ENCODE data around the gene KCNH1.
"Not testable (repeated sequence)": the region's sequence is repeated elsewhere in the genome, so short reads cannot be mapped to it uniquely, and the experiment has no call there.

The KCNH1 gene

DNA sequence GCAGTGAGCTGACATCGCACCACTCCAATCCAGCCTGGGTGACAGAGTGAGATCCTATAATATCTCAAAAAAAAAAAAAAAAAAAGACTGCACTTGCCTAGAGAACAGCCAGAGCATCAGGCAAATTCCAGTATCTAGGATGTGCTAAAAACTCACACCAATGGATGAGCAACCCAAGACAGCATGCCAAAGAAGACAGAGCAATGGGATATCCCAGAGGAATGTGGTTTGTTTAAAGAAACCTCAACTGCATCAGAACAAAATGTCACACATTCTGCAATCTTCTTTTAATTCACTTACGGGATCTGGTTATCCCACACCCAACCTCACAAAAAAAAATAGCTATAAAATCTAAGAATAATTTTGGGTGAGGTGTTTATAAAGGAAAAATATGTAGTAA lies 7.3 kb downstream of the KCNH1 start:
- Mint-ChIP-seq H3K27ac (no peak overlapping the region), H3K36me3 (ENCODE audit: low read depth) (no peaks in the 10 kb centered on the region), H3K27me3 (peaks cover 15% of the 10 kb centered on the region), H3K4me3 (no peak overlapping the region), H3K9me3 (no peaks in the 10 kb centered on the region), H3K4me1 (no peaks in the 10 kb centered on the region)
- no peak for ATAC-seq
- no peak for DNase-seq

DNA sequence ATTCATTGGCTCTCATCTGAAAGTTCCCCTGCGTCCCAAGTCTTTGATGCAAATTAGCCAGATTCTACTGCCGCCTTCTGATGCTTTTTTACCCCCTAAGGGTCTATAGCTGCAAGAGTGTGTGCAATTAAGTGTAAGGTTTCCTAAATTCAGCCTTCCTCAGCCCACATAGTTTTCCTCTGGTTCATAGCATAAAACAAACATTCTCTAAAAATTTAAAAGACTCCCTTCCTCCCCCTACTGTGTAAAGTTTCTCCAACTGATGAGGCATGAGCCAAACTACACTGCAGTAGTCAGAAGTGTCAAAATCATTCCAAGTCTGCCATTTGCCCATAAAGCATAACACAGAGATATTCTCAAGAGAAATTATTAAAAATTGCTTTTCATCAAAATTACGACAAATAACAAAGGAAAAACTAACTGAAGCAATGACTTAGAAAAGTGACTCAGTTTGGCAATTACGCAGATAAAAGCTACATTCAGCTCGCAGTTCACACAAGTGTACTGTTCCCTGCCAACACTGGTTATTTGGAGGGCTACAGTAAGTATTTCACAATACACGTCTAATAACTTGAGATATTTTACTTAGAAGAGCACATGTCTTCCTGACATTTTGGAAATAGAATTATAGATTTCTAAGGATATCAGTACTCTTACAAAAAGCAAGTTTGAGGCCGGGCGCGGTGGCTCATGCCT lies 15.4 kb downstream of the KCNH1 start:
- H3K36me3 Mint-ChIP-seq (ENCODE audit: low read depth), result no peaks in the 10 kb centered on the region
- peaks cover 20% of the 10 kb centered on the region for H3K27me3 Mint-ChIP-seq
- DNase-seq (no peak), ATAC-seq (no peak)
- H3K27ac Mint-ChIP-seq, result no peak overlapping the region
- H3K4me3 Mint-ChIP-seq, result no peak overlapping the region
- no peaks in the 10 kb centered on the region for H3K4me1 Mint-ChIP-seq
- no peaks in the 10 kb centered on the region for H3K9me3 Mint-ChIP-seq

DNA sequence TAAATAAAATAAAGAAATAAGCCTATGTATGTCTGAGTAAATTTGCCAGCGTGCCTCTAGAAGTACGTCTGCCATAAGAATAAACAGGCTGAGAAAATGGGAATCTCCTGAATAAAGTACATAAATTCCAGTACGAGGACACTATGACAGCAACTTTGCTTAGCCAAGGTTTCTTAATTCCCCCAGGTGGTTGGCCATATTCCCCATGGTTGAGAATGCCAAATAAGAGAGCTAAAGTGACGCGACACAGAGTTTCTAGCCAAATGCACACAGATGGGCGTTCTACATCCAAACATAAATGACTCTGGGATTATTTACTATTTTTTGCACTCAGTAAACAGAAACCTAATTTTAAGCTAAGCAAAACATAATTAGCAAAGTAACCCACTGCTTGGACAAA lies 19.5 kb downstream of the KCNH1 start:
- peaks cover 5% of the 10 kb centered on the region for H3K9me3 Mint-ChIP-seq
- H3K4me1 Mint-ChIP-seq, result no peaks in the 10 kb centered on the region
- H3K4me3 Mint-ChIP-seq, result no peak overlapping the region
- ATAC-seq (no peak), DNase-seq (no peak)
- H3K36me3 Mint-ChIP-seq (ENCODE audit: low read depth), result no peaks in the 10 kb centered on the region
- H3K27ac Mint-ChIP-seq, result no peak overlapping the region
- peaks cover 26% of the 10 kb centered on the region for H3K27me3 Mint-ChIP-seq

DNA sequence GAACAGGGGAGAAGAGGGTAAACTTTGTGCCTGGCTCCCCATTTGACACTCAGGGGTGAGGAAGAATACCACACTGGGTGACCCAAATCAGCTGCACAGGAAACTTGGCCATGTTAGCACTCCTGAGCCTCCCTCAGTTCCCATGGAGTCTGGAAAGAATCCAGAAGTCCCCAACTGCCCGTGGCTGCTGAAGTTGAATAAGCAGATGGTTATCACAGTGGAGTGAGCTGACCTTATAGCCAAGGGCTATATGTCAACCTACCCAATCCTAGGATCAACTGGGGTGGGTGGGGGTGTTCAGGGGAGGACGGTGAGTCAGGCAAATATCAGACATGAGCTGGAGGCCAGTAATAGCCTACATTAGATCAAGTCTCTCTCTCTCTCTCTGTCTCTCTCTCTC lies 20.4 kb downstream of the KCNH1 start:
- Mint-ChIP-seq H3K9me3 (peaks cover 5% of the 10 kb centered on the region), H3K4me1 (no peaks in the 10 kb centered on the region), H3K36me3 (ENCODE audit: low read depth) (no peaks in the 10 kb centered on the region), H3K27ac (no peak overlapping the region), H3K27me3 (peaks cover 23% of the 10 kb centered on the region), H3K4me3 (no peak overlapping the region)
- ATAC-seq, result no peak
- DNase-seq, result no peak

DNA sequence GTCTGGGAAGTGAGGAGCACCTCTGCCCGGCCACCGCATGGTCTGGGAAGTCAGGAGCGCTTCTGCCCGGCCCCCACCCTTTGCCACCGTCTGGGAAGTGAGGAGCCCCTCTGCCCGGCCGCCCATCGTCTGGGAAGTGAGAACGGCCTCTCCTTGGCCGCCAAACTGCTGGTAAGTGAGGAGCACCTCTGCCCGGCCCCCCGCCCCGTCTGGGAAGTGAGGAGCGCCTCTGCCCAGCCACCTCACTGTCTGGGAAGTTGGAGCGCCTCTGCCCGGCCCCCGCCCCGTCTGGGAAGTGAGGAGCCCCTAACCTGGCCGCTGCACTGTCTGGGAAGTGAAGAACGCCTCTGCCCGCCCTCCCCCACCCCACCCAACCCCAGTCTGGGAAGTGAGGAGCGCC lies 22.6 kb downstream of the KCNH1 start:
- Mint-ChIP-seq H3K4me3 (no peak overlapping the region), H3K4me1 (no peaks in the 10 kb centered on the region), H3K9me3 (peaks cover 5% of the 10 kb centered on the region), H3K36me3 (ENCODE audit: low read depth) (no peaks in the 10 kb centered on the region), H3K27me3 (peaks cover 21% of the 10 kb centered on the region), H3K27ac (no peak overlapping the region)
- ATAC-seq (no peak), DNase-seq (no peak)

DNA sequence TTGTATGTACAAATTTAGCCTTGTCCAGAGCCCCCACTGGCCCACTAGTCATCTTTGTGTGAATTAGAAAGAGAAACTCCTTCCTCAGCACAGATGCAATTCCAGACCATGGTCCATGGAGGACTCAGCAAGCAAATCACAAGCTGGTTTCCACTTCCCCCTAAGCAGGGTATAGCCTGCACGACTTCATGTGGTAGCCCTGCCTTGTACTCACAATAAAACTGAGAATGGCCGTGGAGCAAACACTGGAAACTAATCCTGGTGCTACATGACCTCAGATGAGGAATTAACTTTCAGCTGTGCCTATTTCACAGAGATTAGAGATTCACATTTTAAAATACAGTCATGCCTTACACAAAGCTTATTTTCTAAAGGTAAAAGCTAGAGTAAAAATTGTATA lies 32.5 kb downstream of the KCNH1 start:
- Mint-ChIP-seq H3K9me3 (no peaks in the 10 kb centered on the region), H3K27ac (no peak overlapping the region), H3K4me3 (no peak overlapping the region), H3K27me3 (peaks cover 7% of the 10 kb centered on the region), H3K36me3 (ENCODE audit: low read depth) (no peaks in the 10 kb centered on the region), H3K4me1 (no peaks in the 10 kb centered on the region)
- no peak for DNase-seq
- no peak for ATAC-seq

DNA sequence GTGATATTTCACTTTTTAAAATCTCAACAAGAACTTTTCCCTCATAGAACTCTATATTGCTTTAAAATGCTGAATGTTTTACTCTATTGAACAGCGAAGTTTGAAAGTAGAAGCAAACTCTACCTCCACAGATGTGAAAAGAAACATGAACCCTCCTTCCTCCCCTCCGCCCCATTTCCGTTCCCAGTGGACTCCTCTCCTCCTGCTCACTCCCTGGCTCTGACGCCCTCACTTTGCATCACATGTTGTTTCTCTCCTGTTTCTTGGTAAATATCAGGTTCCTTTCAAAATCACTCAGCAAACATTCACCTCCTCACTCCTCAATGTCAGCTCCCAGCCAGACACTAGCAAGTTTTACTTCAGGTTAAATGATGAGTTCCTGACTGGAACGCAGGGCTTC lies 34.6 kb downstream of the KCNH1 start:
- no peaks in the 10 kb centered on the region for H3K9me3 Mint-ChIP-seq
- ATAC-seq (no peak), DNase-seq (no peak)
- no peaks in the 10 kb centered on the region for H3K36me3 Mint-ChIP-seq (ENCODE audit: low read depth)
- H3K27me3 Mint-ChIP-seq, result peaks cover 7% of the 10 kb centered on the region
- H3K4me1 Mint-ChIP-seq, result no peaks in the 10 kb centered on the region
- no peak overlapping the region for H3K4me3 Mint-ChIP-seq
- no peak overlapping the region for H3K27ac Mint-ChIP-seq

DNA sequence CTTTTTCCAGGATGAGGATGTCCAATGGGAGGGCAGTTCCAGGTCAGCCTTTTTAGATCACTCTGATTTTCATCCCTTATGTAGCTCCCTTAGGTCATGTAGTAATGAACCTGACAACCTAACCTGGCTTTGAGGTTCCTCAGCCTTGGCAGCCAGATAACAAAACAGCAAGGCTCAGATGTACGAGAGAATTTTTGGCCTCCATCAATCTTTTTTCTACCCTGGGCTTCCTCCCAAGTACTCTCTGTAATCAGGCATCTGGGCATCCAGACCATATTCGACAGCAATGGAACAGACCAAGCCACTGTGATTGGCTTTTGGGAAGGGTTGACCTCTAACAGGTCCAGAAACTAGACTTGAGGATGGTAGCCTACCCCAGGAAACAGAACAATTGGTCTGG lies 38.6 kb downstream of the KCNH1 start:
- H3K4me3 Mint-ChIP-seq, result no peak overlapping the region
- H3K27ac Mint-ChIP-seq, result no peak overlapping the region
- peaks cover 8% of the 10 kb centered on the region for H3K27me3 Mint-ChIP-seq
- no peaks in the 10 kb centered on the region for H3K36me3 Mint-ChIP-seq (ENCODE audit: low read depth)
- no peaks in the 10 kb centered on the region for H3K4me1 Mint-ChIP-seq
- ATAC-seq (no peak), DNase-seq (no peak)
- no peaks in the 10 kb centered on the region for H3K9me3 Mint-ChIP-seq

DNA sequence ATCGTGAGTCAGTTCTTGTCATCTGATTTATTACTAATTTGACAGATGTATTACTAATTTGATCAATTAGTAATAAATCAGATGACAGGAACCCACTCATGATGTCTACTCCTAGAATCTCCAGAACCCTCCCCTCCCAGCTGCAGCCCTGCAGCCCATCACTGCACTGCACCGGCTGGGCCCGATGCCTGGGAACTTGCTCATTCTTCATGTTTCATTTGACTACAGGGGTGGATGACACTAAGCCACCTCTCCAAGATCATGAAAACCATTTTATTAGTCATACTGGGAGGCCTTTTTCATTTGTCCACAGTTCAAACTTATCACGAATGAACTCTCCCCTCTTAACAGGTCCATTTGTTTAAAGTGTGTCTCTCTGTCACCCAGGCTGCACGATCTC lies 41.0 kb downstream of the KCNH1 start:
- Mint-ChIP-seq H3K9me3 (no peaks in the 10 kb centered on the region), H3K27ac (no peak overlapping the region), H3K36me3 (ENCODE audit: low read depth) (no peaks in the 10 kb centered on the region), H3K4me3 (no peak overlapping the region), H3K4me1 (no peaks in the 10 kb centered on the region), H3K27me3 (peaks cover 2% of the 10 kb centered on the region)
- DNase-seq, result no peak
- ATAC-seq, result no peak

DNA sequence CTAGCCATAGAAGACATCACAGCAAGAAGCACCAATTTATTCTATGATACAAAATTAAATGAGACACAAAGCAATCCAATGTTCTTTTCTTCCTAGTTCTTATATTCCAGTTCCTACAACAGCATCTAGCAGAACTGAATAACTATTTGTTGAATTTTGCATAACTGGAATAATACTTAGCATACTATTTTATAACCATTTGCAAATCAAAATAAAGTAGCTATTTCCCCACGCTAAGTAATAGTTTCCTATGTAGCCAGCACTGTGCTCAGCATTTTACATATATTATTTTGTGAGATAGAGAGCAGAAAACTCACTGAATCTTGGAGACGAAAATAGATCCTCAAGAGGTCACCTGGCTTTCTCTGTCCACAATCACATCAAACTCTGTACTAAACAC lies 42.1 kb downstream of the KCNH1 start:
- H3K9me3 Mint-ChIP-seq, result no peaks in the 10 kb centered on the region
- ATAC-seq (no peak), DNase-seq (no peak)
- no peak overlapping the region for H3K4me3 Mint-ChIP-seq
- H3K27ac Mint-ChIP-seq, result no peak overlapping the region
- H3K27me3 Mint-ChIP-seq, result peaks cover 2% of the 10 kb centered on the region
- no peaks in the 10 kb centered on the region for H3K4me1 Mint-ChIP-seq
- no peaks in the 10 kb centered on the region for H3K36me3 Mint-ChIP-seq (ENCODE audit: low read depth)

DNA sequence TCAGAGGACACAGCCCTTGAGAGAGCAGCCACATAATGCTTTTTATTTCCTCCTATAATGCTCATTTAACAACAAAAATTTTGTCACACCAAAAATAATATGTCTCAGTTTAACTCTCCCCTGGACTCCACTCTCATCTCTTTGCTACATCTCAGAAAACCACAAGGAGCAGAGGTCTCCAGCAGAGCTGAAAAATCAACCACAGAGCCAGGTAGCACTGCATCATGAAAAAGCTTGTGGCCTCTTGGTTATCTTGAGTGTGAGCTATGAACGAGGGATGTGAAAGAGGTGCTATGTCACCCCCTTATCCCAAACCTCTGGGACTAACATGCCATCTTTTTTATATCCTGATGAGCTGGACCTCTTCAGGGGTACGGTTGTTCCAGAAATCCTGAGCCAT lies 44.4 kb downstream of the KCNH1 start:
- H3K4me1 Mint-ChIP-seq, result no peaks in the 10 kb centered on the region
- peaks cover 3% of the 10 kb centered on the region for H3K27me3 Mint-ChIP-seq
- DNase-seq (no peak), ATAC-seq (no peak)
- H3K9me3 Mint-ChIP-seq, result no peaks in the 10 kb centered on the region
- H3K27ac Mint-ChIP-seq, result no peak overlapping the region
- no peak overlapping the region for H3K4me3 Mint-ChIP-seq
- no peaks in the 10 kb centered on the region for H3K36me3 Mint-ChIP-seq (ENCODE audit: low read depth)

DNA sequence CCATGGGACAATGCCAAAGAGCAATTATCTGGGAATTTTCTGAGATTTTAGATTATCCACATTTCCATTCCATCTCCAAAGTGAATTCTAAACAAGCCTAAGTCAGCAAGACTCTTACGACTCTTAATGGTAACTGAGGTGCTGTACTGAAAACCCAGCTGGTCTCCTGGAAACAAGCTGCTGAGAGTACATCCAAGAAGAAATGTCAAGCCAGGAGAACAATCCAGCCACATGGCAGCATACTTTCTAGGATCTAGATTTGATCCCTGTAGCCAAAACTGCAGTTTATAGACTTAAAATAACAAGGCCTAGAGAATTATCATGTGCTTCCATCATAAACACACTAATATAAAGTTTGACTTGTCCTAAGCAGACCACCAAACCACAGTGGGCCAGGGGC lies 45.8 kb downstream of the KCNH1 start:
- no peak overlapping the region for H3K4me3 Mint-ChIP-seq
- DNase-seq (no peak), ATAC-seq (no peak)
- no peaks in the 10 kb centered on the region for H3K9me3 Mint-ChIP-seq
- no peaks in the 10 kb centered on the region for H3K36me3 Mint-ChIP-seq (ENCODE audit: low read depth)
- no peaks in the 10 kb centered on the region for H3K4me1 Mint-ChIP-seq
- H3K27ac Mint-ChIP-seq, result no peak overlapping the region
- peaks cover 3% of the 10 kb centered on the region for H3K27me3 Mint-ChIP-seq

DNA sequence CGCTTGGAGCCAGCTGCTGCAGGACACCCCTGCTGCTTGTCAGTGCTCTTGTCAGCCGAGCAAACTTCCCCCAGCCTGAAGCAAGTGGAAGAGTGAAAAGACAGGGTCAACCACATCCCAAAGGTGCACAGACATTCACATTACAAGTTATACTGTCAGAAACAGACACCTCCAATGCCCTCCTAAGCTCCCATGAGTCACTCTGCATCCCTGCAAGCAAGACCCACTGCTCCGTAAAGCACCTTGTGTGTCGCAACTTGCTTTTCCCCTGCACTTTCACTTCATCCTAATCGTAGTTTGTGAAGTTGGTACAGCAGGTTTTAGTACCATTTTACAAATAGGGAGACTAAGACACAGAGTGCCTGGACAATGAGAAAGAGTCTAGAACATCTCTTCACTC lies 51.1 kb downstream of the KCNH1 start:
- Mint-ChIP-seq H3K36me3 (ENCODE audit: low read depth) (no peaks in the 10 kb centered on the region), H3K27me3 (peaks cover 4% of the 10 kb centered on the region), H3K9me3 (no peaks in the 10 kb centered on the region), H3K4me3 (no peak overlapping the region), H3K27ac (no peak overlapping the region), H3K4me1 (no peaks in the 10 kb centered on the region)
- DNase-seq (no peak), ATAC-seq (no peak)

DNA sequence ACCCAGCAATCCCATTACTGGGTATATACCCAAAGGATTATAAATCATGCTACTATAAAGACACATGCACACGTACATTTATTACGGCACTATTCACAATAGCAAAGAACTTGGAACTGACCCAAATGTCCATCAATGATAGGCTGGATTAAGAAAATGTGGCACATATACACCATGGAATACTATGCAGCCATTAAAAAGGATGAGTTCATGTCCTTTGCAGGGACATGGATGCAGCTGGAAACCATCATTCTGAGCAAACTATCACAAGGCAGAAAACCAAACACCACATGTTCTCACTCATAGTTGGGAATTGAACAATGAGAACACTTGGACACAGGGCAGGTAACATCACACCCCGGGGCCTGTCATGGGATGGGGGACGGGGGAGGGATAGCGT lies 52.5 kb downstream of the KCNH1 start:
- H3K4me1 Mint-ChIP-seq; H3K36me3 Mint-ChIP-seq (ENCODE audit: low read depth); H3K9me3 Mint-ChIP-seq; H3K4me3 Mint-ChIP-seq; DNase-seq; H3K27ac Mint-ChIP-seq; ATAC-seq; H3K27me3 Mint-ChIP-seq: not testable (repeated sequence)

DNA sequence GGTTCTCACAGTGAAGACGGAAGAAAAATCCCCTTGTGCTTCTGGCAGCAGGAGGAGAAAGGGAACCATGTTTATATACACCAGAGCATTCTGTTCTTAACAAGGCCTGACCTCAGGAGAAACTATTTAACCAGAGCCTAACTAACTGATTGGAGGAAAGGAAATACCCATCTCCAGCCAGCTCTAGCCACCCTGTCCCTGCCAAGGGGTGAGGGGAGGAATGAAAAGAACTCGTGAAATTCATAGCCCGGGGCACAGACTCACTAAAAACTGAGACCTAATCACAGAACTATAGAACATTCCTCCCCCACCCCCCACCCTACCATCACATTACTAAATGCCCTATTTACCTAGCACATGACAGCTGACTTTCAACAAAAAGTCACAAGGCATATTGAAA lies 65.0 kb downstream of the KCNH1 start:
- Mint-ChIP-seq H3K4me1 (no peaks in the 10 kb centered on the region), H3K36me3 (ENCODE audit: low read depth) (no peaks in the 10 kb centered on the region), H3K9me3 (peaks cover 3% of the 10 kb centered on the region), H3K27me3 (peaks cover 8% of the 10 kb centered on the region), H3K4me3 (no peak overlapping the region), H3K27ac (no peak overlapping the region)
- no peak for DNase-seq
- ATAC-seq, result no peak

DNA sequence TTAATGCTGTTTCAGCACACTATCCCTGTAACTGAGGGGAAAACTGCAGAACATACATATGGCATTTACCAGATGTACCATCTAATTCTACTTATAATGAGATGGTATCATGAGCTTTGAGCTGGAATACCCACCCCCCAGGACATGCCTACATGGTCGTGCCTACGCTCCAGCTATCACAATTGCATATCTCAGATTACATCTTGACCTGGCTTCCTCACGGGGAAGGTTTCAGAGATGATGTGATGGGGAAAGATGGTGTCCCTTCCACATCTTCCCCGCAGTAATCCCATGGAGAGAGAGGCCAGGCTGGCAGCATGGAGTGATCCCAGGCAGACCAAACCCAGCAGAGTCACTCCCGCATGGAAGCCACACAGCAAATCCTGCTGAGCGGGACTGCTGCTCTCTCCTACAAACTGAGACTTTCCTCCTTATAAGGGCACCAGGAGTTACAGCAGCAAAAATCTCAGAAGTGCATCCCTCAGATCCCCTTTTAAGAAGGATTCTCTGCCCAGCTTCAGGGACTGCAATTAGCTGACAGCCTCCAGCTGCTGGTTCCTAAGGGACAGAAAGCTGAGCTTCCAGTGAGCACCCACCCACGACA lies 67.1 kb downstream of the KCNH1 start:
- H3K9me3 Mint-ChIP-seq, result peaks cover 8% of the 10 kb centered on the region
- peaks cover 15% of the 10 kb centered on the region for H3K27me3 Mint-ChIP-seq
- no peak overlapping the region for H3K4me3 Mint-ChIP-seq
- DNase-seq, result no peak
- H3K4me1 Mint-ChIP-seq, result no peaks in the 10 kb centered on the region
- H3K36me3 Mint-ChIP-seq (ENCODE audit: low read depth), result no peaks in the 10 kb centered on the region
- ATAC-seq, result no peak
- no peak overlapping the region for H3K27ac Mint-ChIP-seq
